Body of pancreas (tissue), 4 donors: Measurements from ENCODE around the gene DTNA. TPM values are rescaled to one million over a fixed set of nuclear protein-coding genes. Genes with fewer than 3 reads are reported as not detected.
A peak's percentile ranks its signal among the peaks of the same experiment; 100 is the strongest.
"Not testable (repeated sequence)": the region's sequence is repeated elsewhere in the genome, so short reads cannot be mapped to it uniquely, and the experiment has no call there.

Experiments used
- ATAC-seq: fragments of 150-250 bp; one replicate; pipeline ENCODE4 v1.9.1; 2016
- DNase-seq, 4 donors: peaks; one replicate each; pipeline ENCODE4 v3.0.0-alpha.2; 2019
- H3K27ac ChIP-seq, 4 donors: fragments of 200-600 bp; sonication (generic); 1 replicate in 3 of 4; 2 replicates in 1 of 4; pipeline versions ENCODE4 v1.5.1 to v1.6.1; 2016 to 2019; ENCODE audit warnings: mild to moderate bottlenecking in 1 of 4, mixed read lengths in 1 of 4, moderate library complexity in 1 of 4
- H3K27me3 ChIP-seq, 2 donors: fragments of 200-600 bp; sonication (generic); one replicate each; pipeline ENCODE4 v1.6.0; 2016; ENCODE audit warnings: mild to moderate bottlenecking in 1 of 2
- H3K36me3 ChIP-seq, 2 donors: fragments of 200-600 bp; sonication (generic); replicated peaks in 1 of 2; 2 replicates each; pipeline ENCODE4 v1.5.1; 2016; ENCODE audit warnings: low read depth in 2 of 2; ENCODE audit not compliant: insufficient read depth in 1 of 2
- H3K4me1 ChIP-seq: fragments of 200-600 bp; sonication (generic); one replicate; pipeline ENCODE4 v1.6.0; 2016
- H3K4me3 ChIP-seq, 2 donors: fragments of 200-600 bp; sonication (generic); 1 replicate in 1 of 2; 2 replicates in 1 of 2; pipeline ENCODE4 v1.5.1; 2016 to 2019
- H3K9me3 ChIP-seq, 3 donors: fragments of 200-600 bp; sonication (generic); 1 replicate in 2 of 3; 2 replicates in 1 of 3; pipeline ENCODE4 v1.5.1; 2016
- POLR2A ChIP-seq, 3 donors: fragments of 450-650 bp; IDR thresholded peaks; one replicate each; pipeline ENCODE4 v1.6.1; 2016; ENCODE audit warnings: antibody characterized with exemption in 3 of 3, mild to moderate bottlenecking in 2 of 3
- WGBS, 2 donors: methylation state at CpG; one replicate each; pipeline ENCODE4 v1.1.5; 2017; 5-methylcytosine and 5-hydroxymethylcytosine counted together
- intact Hi-C: fragments of 100-400 bp; cut with DNase I; formaldehyde crosslinking; loops from one replicate; pipeline ENCODE4 v1.15.1; 2023
- total RNA-seq, 2 donors: library from RNA; depleted of rRNA; stranded (reverse); fragments of >200 nt; gene quantifications; one replicate each; pipeline ENCODE4 v1.1.0, GENCODE V29; 2016
- TF ChIP-seq, protein P1 (sequence below), 7 experiments: fragments of 450-650 bp in 4 of 7; fragments of 200-600 bp in 3 of 7; sonication (generic) in 3 of 7; IDR thresholded peaks; one replicate each; pipeline ENCODE4 v1.5.1; 2016 to 2019; ENCODE audit warnings: antibody characterized with exemption in 7 of 7

Gene DTNA
- total RNA-seq, 2 donors from 2014 or later = 31.0 to 32.2 TPM

DNA sequence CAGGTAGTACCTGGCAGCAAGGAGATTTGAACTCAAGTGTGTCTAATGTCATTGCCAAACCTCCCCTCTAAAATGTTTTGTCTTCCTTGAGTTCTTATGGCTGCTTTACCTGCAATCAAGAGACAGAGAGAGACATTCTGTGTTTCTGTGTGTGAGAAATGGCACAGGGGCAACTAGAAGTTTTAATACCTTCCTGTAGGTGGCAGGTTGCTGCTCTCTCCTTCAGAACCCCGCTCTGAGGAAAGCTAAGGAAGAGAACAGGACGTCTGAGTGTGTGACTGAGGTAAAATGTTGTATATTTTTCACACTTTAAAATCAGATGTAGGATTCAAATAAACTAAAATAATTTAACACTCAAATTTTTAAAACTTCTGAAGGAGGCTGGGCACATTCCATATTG is 19.2 kb downstream of the DTNA start:
- 53 to 65% methylated on average over 2 of the region's 2 CpGs for WGBS, 2 donors
- DNase-seq (peak in 1 of 4 donors; percentile 18), ATAC-seq (peak; percentile 47)
- Histone ChIP-seq H3K27me3 (no peaks in the 10 kb centered on the region), H3K36me3 (no peaks in the 10 kb centered on the region), H3K27ac (no peak overlapping the region), H3K4me3 (no peak overlapping the region), H3K4me1 (no peaks in the 10 kb centered on the region), H3K9me3 (no peaks in the 10 kb centered on the region)
- intact Hi-C loops = no loop called here
- TF ChIP-seq, protein P1, sequence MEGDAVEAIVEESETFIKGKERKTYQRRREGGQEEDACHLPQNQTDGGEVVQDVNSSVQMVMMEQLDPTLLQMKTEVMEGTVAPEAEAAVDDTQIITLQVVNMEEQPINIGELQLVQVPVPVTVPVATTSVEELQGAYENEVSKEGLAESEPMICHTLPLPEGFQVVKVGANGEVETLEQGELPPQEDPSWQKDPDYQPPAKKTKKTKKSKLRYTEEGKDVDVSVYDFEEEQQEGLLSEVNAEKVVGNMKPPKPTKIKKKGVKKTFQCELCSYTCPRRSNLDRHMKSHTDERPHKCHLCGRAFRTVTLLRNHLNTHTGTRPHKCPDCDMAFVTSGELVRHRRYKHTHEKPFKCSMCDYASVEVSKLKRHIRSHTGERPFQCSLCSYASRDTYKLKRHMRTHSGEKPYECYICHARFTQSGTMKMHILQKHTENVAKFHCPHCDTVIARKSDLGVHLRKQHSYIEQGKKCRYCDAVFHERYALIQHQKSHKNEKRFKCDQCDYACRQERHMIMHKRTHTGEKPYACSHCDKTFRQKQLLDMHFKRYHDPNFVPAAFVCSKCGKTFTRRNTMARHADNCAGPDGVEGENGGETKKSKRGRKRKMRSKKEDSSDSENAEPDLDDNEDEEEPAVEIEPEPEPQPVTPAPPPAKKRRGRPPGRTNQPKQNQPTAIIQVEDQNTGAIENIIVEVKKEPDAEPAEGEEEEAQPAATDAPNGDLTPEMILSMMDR (IDR thresholded peaks at IDR 0.05) = peak in 6 of 7 experiments; percentile 23 to 47 (median 40)
- no peak for TF ChIP-seq POLR2A (IDR thresholded peaks at IDR 0.05)

DNA sequence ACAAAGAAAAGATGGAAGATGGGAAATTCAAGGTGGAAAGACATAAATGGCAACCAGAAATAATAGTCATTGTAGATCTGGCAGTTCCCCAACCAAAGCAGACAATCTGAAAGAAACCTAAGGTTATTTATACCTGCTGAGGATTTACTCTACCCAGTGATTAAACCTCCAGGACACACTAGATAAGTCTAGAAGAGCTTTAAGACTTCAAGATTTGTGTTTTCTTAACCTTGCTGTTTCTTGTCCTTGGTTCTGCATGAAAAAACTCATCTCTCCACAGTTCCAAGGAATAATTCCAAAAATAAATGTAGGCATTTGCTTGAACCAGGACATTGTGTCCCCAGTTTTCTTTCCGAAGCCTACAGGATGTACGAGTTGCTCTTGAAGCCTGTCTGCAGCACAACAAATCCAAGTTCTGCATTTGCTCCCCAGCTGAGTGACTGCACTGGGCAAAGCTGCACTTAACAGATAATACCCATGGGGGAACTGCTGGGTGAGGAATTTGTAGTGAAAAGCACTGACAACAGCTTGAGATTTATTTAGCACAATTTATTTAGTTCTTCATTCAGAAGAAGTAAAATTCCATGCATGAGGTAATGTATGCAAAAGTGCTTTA is 19.8 kb downstream of the DTNA start:
- ATAC-seq = no peak
- Histone ChIP-seq H3K4me1 (no peaks in the 10 kb centered on the region), H3K27me3 (no peaks in the 10 kb centered on the region), H3K9me3 (no peaks in the 10 kb centered on the region), H3K4me3 (no peak overlapping the region), H3K27ac (no peak overlapping the region), H3K36me3 (no peaks in the 10 kb centered on the region)
- WGBS, 2 donors = 70 to 75% methylated on average over 2 of the region's 2 CpGs
- TF ChIP-seq, protein P1 (IDR thresholded peaks at IDR 0.05) = no peak
- no peak for TF ChIP-seq POLR2A (IDR thresholded peaks at IDR 0.05)
- intact Hi-C loops = no loop called here
- peak in 1 of 4 donors; percentile 12 for DNase-seq

DNA sequence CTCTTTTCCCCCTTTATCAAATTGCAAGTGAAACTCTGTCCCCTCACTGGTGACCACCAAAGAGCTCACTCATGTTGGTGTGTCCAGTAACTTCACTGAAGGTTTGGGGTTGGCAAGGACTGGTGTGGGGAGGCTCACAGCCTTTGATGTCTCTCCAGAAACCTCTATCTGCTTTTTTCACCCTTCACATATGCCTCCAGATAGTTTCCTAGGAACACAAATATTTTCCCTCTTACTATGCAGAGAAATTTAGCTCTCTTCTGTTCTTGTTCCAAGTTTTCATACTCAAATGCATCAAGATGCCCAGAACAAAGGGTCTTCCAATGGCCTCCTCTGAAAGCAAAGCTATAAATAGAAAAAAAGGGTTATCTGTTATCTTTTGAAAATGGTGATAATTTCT is 20.7 kb downstream of the DTNA start:
- Histone ChIP-seq H3K27me3 (no peaks in the 10 kb centered on the region), H3K4me3 (no peak overlapping the region), H3K4me1 (no peaks in the 10 kb centered on the region), H3K36me3 (no peaks in the 10 kb centered on the region), H3K27ac (no peak overlapping the region), H3K9me3 (no peaks in the 10 kb centered on the region)
- intact Hi-C loops = no loop called here
- ATAC-seq (no peak), DNase-seq (no peak)
- TF ChIP-seq, protein P1 (IDR thresholded peaks at IDR 0.05) = no peak
- no peak for TF ChIP-seq POLR2A (IDR thresholded peaks at IDR 0.05)

DNA sequence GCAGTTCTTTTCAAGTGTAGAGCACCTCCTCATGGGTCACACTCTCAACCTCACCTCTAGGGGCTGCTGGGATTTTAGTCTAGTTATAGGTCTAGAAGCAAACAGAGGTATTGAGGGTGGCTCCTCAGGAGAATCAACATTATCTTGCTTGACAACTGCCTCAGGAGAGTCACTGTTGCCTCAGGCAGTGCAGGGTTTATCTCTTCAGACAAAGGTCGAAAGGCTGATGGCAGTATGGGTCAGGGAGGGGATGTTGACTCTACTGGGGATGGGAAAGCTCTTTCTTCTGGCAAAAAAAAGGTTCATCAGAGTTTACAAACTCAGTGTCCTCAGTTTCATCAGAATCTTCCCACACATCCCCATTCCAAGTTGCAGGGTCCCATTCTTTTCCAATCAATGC is 24.0 kb downstream of the DTNA start:
- TF ChIP-seq POLR2A (IDR thresholded peaks at IDR 0.05) = no peak
- TF ChIP-seq, protein P1 (IDR thresholded peaks at IDR 0.05) = no peak
- 67 to 91% methylated on average over 1 of the region's 1 CpG for WGBS, 2 donors
- Histone ChIP-seq H3K4me1 (no peaks in the 10 kb centered on the region), H3K4me3 (no peak overlapping the region), H3K27ac (no peak overlapping the region), H3K27me3 (no peaks in the 10 kb centered on the region), H3K36me3 (no peaks in the 10 kb centered on the region), H3K9me3 (no peaks in the 10 kb centered on the region)
- no peak for DNase-seq
- no peak for ATAC-seq
- intact Hi-C loops = no loop called here

DNA sequence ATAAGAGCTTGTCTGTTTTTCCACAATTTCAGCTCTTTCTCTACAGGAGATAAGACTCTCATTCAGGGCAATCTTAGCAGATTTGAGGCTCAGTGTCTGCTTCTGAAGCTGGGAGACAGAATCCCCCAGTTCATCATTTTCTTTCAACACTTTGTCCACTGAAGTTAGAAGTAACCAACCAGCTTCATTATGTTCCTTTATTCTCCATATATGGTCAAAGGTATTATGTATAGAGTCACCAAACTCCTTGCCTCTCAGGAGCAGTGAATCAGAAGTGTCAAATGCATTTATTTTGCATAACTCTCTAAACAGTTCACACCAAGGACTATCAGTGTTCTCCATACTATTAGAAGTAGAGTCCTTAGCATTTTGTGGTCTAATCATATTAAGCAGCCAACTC is 24.4 kb downstream of the DTNA start:
- H3K4me1 ChIP-seq, intact Hi-C loops: not testable (repeated sequence)

More for the DNA sequence above, 24.4 kb downstream of the DTNA start:
- ATAC-seq, H3K9me3 ChIP-seq, DNase-seq, H3K4me3 ChIP-seq, H3K27ac ChIP-seq, H3K27me3 ChIP-seq, H3K36me3 ChIP-seq: not testable (repeated sequence)
